NCI-H526 (cell line): Measurements from ENCODE around the gene ADI1.
A peak's percentile ranks its signal among the peaks of the same experiment; 100 is the strongest.
"Not testable (repeated sequence)": the region's sequence is repeated elsewhere in the genome, so short reads cannot be mapped to it uniquely, and the experiment has no call there.

Experiments used
- DNase-seq, 2 experiments: peaks; one replicate each; lab custom pipeline; 2025; lab: John Stamatoyannopoulos, UW

The ADI1 gene

DNA sequence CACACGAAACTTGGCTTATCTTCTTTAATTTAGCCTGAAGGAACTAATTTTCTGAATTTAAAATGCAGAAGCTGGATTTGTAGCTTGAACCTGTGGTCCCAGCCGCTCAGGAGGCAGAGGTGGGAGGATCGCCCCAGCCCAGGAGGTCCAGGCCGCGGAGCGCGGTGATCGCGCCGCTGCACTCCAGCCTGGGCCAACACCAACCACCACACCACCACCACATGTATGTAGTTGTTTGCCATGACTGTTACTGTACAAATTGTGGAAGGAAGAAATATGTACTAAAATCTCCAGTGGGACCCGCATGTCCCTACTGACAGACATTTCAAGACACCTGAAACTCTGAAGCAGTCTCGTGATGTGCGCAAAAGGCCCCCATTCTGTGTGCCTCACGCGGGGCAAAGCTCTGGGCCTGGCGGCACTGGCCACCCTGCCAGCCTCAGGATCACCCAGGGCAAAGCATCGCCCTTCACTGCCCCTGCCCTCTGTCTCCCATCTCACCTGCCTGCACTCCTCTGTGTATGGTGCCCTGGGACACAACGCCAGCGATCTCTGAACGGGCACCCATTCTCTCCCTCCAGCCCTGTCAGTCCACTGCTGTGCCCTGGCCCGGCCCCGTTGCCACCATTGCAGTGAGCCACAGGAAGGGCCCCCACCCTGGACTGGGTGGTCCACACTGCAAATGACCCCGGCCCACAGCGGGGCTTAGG lies 10.1 kb upstream of the ADI1 start:
- DNase-seq, result no peak

DNA sequence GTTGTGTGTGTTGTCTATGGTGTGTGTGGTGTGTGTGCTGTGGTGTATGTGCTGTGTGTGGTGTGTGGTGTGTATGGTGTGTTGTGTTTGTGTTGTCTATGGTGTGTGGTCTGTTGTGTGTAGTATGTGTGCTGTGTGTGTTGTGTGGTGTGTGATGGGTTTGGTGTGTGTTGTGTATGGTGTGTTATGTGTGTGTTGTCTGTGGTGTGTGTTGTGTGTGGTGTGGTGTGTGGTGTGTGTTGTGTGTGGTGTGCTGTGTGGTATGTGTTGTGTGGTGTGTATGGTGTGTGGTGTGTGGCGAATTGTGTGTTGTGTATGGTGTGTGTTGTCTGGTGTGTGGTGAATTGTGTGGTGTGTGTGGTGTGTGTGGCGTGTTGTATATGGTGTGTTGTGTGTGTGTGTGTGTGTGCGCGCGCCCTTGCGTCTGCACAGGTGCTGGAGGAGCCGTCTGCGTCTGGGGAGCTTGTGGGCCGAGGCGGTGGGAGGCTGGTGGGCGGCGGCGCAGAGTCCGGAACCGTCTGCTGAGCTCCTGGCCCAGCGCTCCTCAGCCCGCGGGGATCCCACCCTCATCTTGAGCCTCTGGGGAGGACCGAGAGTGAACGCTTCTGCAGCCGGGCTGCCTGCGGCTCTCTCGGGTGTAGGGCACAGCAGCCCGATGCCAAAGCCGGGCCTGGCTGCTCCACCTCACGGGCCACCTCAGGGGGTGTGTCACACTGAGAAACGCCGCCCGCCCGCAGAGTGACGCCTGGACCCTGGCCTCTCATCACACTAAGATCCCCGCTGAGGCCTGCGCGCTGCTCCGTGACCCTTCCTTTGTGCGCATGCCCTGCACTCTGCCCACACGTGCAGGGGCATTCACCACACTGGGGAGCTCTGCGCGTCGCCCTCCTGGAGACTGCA lies 8.8 kb upstream of the ADI1 start:
- no peak for DNase-seq

DNA sequence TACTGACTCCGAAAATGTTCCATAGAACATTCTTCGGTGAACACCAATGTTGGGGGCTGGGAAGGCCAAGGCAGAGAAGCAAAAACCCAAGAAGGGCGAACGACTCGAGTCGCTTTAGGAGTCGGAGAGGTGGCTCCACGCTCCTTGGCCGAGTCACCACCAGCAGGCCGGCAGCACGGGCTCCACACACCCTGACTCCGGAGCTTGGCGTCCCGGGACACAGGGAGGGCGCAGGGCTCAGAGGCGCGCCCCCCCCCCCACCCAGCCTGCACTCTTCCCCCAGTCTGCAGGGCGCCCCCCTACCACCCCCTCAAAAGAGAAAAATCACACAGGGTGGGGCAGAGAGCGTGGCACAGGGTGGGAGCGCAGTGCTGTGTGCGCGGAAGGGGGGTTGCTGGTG lies 7.5 kb upstream of the ADI1 start:
- DNase-seq, result no peak

DNA sequence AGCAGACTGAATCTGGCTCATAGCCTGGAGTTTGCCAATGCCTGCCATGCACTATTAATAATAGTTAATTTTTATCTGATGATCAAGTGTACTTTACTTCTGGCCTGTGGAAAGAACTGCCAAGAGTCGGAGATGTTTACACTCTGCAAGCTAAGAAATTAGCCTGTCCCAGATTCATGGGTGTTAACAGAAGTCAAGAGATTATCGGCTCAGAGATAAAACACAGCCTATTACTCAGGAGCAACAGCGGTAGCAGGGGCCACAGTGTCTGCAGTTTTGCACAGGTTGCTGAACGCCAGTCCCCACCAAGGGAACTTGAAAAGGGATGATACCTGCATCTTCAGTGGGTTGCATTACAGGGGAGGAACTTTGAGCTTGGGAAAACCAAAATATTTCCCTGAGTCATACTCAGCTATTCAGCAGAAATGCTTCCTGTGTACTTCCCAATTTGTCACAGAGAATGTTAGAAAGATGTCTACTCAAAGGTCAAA lies 4.3 kb upstream of the ADI1 start:
- no peak for DNase-seq

- no peak for DNase-seq
These were observed 3.7 kb upstream of the ADI1 start for GRCh38 chr2:3522961-3523421.

- no peak for DNase-seq
These were observed 1.3 kb upstream of the ADI1 start for GRCh38 chr2:3520591-3520990.

DNA sequence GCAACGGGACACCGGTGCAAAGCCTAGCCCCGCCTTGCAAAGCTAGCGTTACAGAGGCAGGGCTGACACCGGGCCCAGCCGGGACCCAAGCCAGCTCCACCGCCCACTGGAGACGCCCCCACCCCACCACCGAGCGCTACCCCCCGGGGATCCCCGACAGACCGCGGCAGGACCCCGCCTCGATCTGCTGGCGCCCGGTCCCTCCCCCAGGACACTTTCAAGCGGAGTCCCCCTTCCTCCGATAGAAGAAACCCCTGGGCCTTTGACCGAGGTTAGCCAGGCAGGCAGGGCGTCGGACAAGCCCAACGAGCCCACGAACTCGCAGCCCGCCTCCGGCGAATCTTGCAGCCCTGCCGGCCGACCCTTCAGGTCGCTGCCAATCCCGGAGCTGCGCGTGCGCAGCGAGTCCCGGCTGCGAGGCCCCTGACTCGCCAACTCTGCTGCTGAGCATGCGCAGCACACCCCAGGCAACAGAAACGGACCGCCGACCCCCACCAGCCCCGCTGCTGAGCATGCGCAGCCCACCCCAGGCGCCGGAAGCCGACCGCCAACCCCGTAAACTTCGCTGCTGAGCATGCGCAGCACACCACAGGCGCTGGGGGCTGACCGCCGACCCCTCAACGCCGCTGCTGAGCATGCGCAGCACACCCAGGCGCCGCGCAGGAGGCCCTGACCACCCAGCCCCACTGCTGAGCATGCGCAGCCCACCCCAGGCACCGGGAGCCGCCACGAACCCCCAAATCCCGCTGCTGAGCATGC lies 656 bp downstream of the ADI1 start:
- peak; percentile 90 to 98 for DNase-seq

DNA sequence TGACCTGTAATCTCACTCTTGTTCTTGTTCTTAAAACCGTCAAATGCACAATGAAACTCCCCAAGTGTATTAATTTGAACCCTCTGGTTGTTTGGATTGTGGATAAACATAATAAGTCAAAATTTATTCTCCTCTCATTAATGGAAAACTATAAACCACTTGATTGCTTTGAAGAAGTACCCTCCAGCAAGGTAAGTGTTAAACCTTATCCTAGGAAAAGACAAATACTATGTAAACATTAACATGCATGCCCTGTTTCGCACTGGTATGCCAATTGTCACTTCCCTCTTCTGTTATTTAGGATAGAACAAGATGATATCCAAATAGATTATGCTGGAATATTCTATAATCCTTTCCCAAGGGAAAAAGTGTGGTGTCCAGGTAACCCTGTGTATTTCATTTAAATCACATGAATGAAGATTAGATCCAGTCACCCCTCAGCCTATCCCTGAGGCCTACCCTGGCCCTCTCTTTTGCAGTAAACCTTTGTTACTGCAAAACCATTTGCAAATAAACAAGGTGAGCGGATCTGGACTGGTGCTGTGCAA lies 1.3 kb downstream of the ADI1 start:
- peak in 1 of 2 experiments; percentile 26 for DNase-seq

- no peak for DNase-seq
These were observed 2.5 kb downstream of the ADI1 start for GRCh38 chr2:3516831-3517230.

- DNase-seq, result not testable (repeated sequence)
These were observed 3.9 kb downstream of the ADI1 start for GRCh38 chr2:3515438-3515837.

- DNase-seq, result no peak
These were observed 6.1 kb downstream of the ADI1 start for GRCh38 chr2:3513026-3513810.

DNA sequence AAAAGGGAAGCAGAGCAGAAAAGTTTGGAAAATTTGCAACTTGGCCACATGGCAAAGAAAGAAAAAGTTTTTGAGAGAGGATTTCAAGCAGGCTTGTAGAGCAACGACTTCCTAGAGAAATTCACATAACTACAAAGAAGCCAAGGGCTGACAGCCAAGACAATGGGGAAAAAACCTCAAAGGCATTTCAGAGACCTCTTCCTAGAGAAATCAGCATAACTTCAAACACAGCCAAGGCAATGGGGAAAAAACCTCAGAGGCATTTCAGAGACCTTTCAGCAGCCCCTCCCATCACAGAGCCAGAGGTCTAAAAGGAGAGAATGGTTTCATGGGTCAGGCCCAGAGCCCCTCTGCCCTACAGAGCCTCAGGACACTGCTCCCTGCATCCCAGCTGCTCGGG lies 7.2 kb downstream of the ADI1 start:
- DNase-seq, result no peak

GRCh38 chr2:3505771-3506170 lies 13.6 kb downstream of the ADI1 start:
- no peak for DNase-seq

GRCh38 chr2:3504741-3505140 lies 14.6 kb downstream of the ADI1 start:
- DNase-seq, result no peak

DNA sequence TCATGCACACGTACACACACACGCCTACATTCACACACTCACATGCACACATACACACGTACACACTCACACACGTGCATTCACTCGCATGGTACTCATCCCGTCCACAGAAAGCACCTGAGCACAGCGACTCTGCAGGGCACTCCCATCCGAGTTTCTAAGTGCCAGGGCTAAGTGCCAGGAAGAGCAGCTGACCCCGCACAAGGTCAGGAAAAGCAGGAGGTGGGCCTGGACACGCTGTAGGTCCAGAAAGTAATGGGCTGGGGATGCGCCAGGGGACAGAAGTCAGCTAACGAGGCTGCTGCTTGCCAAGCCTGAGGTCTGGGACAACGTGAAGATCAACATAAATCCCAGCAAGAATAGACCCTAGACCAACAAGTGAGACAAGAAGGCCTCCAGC lies 15.8 kb downstream of the ADI1 start:
- DNase-seq, result no peak

DNA sequence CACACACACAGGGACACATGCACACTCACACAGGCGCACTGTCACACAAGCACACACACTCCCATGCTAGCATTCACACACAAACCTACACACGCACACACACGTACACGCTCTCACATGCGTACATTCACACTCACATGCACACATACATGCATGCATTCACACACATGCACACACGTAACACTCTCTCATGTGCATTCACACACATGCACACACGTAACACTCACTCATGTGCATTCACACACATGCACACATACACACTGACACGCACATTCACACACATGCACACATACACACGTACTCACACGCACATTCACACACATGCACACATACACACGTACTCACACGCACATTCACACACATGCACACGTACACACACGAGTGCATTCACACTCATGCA lies 16.3 kb downstream of the ADI1 start:
- DNase-seq, result no peak

DNA sequence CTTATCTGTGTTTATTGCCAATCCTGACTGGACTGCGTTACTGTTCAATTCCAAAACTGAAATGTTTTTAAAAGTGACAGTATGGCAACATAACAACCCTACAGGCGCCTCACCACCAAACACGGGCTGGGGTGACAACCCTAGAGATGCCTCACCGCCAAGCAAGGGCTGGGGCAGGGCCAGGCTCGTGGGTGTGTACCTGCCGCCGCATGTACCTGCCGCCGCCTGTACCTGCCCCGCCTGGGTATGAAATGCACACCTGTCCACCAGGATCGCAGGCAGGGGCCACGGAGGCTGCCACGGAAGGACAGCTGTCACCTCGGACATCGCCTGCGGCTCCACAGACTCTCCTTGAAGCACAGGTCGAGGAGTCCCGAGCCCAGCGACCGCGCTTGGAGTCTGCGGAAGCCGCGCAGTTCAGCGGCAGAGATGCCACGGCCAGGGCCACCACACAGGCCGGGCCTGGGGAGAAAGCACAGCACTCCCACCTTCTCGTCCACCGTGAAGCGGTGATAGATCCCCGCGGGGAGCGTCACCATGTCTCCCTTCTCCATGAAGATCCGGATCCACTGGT lies 18.9 kb downstream of the ADI1 start:
- no peak for DNase-seq

- no peak for DNase-seq
These were observed 20.4 kb downstream of the ADI1 start for GRCh38 chr2:3498783-3499394.

DNA sequence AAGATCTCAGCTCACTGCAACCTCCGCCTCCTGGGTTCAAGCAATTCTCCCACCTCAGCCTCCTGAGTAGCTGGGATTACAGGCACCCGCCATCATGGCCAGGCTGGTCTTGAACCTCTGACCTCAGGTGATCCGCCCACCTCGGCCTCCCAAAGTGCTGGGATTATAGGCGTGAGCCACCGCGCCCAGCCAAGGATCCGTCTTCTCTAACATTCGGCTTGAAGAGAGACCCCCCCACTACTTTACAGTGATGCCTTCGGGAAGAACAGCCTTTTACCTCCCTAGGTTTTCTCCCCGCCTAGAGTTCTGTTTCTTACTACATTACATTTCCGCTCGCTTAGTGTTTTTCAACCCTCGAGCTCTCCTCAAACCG lies 22.6 kb downstream of the ADI1 start:
- DNase-seq, result not testable (repeated sequence)

DNA sequence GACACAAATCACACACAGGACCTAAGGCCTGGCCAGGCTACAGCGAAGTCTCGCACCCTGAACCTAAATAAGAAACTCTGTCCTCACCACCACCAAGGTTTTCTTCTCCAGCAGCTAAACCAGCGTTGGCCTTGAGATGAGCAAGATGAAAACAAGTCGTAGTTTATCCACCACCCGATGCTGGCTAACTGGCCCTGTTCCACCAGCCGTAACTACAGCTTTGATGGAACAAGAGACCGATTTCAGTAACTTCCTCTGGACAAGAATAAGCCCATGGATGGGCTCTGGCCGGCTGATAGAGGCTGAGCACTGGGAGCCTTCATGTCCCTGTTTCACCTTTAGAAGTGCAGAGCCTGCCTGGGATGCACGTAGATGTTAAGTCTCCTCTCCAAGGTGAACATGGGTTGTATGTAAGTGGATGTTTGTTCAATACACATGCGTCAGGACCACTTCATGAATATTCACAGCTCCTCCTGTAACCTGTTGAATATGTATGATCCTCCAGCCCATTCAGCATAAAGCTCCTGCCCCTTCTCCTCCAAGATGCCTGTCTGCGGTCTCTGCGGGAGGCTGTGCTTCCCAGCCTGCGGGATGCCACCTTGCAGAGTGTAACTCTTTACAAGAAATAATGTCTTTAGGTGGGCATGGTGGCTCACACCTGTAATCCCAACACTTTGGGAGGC lies 24.2 kb downstream of the ADI1 start:
- DNase-seq, result no peak
